HEK293T (cell line): Measurements from ENCODE around the gene CPVL.

Source experiments
- BHLHE40 ChIP-seq: fragments of 450-650 bp; IDR thresholded peaks from 2 replicates; pipeline ENCODE4 v1.6.1; 2016; ENCODE audit warnings: mild to moderate bottlenecking, moderate library complexity, borderline replicate concordance
- CTBP1 ChIP-seq: fragments of 450-650 bp; IDR thresholded peaks from 2 replicates; pipeline ENCODE4 v1.6.1; 2016; ENCODE audit warnings: borderline replicate concordance
- SP1 ChIP-seq: fragments of 450-650 bp; IDR thresholded peaks from 2 replicates; pipeline ENCODE4 v1.6.1; 2017
- TARDBP ChIP-seq: fragments of 450-650 bp; IDR thresholded peaks from 2 replicates; pipeline ENCODE4 v1.6.1; 2016

DNA sequence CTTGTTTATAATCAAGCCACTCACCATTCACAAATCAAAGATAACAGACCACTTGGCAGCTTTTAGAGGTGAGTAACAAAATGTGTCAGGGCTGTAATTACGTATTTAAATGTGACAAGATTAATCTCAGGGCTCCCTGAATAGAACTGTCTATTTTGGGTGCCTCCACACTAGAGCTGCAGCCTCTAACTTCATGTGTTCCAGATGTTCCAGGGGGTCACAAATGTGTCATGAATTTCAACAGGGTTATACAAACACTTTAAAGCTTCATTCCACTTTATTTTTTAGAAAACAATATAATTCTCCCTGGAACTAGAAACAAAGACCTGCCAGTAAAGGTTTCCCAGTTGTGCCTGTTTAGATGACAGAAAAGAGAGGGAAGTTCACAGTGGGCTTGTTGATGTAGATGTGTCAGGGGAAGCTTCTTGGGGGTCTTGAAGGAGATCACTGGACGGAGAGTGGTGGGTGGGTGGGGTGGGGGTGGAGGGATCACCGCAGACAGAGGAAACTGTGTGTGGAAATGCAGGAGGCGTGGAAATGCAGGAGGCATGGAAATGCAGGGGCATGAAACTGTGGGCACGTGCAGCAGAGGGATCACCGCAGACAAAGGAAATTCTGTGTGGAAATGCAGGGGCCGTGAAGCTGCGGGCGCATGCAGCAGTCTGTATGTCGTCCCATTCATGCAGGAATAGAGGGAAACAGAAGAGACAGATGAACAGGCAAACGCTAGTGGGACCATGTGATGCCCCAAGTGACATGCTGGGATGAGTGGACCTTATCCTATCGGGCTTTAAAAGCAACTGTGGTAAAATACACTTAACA lies 146.2 kb downstream of the CPVL start:
- TF ChIP-seq CTBP1 (no peak), BHLHE40 (no peak), SP1 (no peak), TARDBP (no peak)
